PFSK-1 (cell line): ENCODE data around the gene SLIT3.

ENCODE experiments used
- FOXP2 ChIP-seq: optimal IDR thresholded peaks from 2 replicates; pipeline ENCODE3; 2011; ENCODE audit warnings: borderline replicate concordance, control low read depth, inconsistent platforms; ENCODE audit not compliant: insufficient read depth; ENCODE audit errors: extremely low read length, extremely low read depth
- POLR2AphosphoS5 ChIP-seq: IDR thresholded peaks from 2 replicates; pipeline ENCODE4 v1.6.1; 2012; ENCODE audit warnings: low read depth, mild to moderate bottlenecking, control low read depth, low read length, moderate library complexity
- REST ChIP-seq, 2 experiments: IDR thresholded peaks; 2 replicates each; pipeline versions ENCODE4 v1.6.1 to v1.8.0; 2011 to 2012; ENCODE audit warnings: low read depth in 2 of 2, low read length in 2 of 2, control low read depth in 1 of 2, inconsistent platforms in 1 of 2, mild to moderate bottlenecking in 1 of 2, moderate library complexity in 1 of 2; ENCODE audit not compliant: insufficient read depth in 1 of 2
- SIN3A ChIP-seq: IDR thresholded peaks from 2 replicates; pipeline ENCODE4 v1.6.1; 2012; ENCODE audit warnings: mild to moderate bottlenecking, low read length, moderate library complexity, borderline replicate concordance; ENCODE audit not compliant: insufficient read depth
- TAF1 ChIP-seq: IDR thresholded peaks from 2 replicates; pipeline ENCODE4 v1.6.1; 2012; ENCODE audit warnings: low read length, control low read depth, borderline replicate concordance; ENCODE audit not compliant: insufficient read depth

GRCh38 chr5:169154679-169155078 lies 146.3 kb downstream of the SLIT3 start:
- TF ChIP-seq POLR2AphosphoS5, result no peak
- no peak for TF ChIP-seq REST (IDR thresholded peaks at IDR 0.05; ENCODE audit: insufficient read depth in 1 of 2, low read depth in 2 of 2, low read length in 2 of 2)
- no peak for TF ChIP-seq SIN3A
- no peak for TF ChIP-seq TAF1
- no peak for TF ChIP-seq FOXP2
